Osteocyte (in vitro differentiated cells): Measurements from ENCODE around the gene GRID1. TPM values are rescaled to one million over a fixed set of nuclear protein-coding genes. Genes with fewer than 3 reads are reported as not detected.

Experiments
- DNase-seq: peaks from one replicate; pipeline ENCODE4 v3.0.0; 2021; ENCODE audit warnings: mixed read lengths; ENCODE audit not compliant: unreplicated experiment; ENCODE audit errors: extremely low spot score
- H3K27ac Mint-ChIP-seq: one replicate; pipeline ENCODE4 v1.8.0; 2021; ENCODE audit warnings: mild to moderate bottlenecking, mixed read lengths; ENCODE audit not compliant: unreplicated experiment
- H3K27me3 Mint-ChIP-seq: one replicate; pipeline ENCODE4 v1.8.0; 2021; ENCODE audit warnings: mixed read lengths; ENCODE audit not compliant: unreplicated experiment
- H3K36me3 Mint-ChIP-seq: one replicate; pipeline ENCODE4 v1.8.0; 2021; ENCODE audit warnings: mixed read lengths; ENCODE audit not compliant: unreplicated experiment
- H3K4me1 Mint-ChIP-seq: one replicate; pipeline ENCODE4 v1.8.0; 2021; ENCODE audit warnings: mixed read lengths; ENCODE audit not compliant: unreplicated experiment
- H3K4me3 Mint-ChIP-seq: one replicate; pipeline ENCODE4 v1.8.0; 2021; ENCODE audit warnings: mild to moderate bottlenecking, moderate library complexity, mixed read lengths; ENCODE audit not compliant: unreplicated experiment
- H3K9me3 Mint-ChIP-seq: one replicate; pipeline ENCODE4 v1.8.0; 2021; ENCODE audit warnings: mixed read lengths; ENCODE audit not compliant: unreplicated experiment
- CTCF ChIP-seq: fragments of 200-600 bp; sonication (generic); IDR thresholded peaks from 2 replicates; pipeline ENCODE4 v1.5.0; 2021; ENCODE audit warnings: antibody characterized with exemption, mild to moderate bottlenecking, moderate library complexity
- total RNA-seq: library from RNA; stranded (reverse); gene quantifications from 2 replicates; pipeline ENCODE4 v1.2.1, GENCODE V29; 2021

Gene GRID1
- total RNA-seq, 1 donor from 2014 or later = 0.11 TPM

- peaks cover 9% of the 10 kb centered on the region for H3K9me3 Mint-ChIP-seq
- TF ChIP-seq CTCF = no peak
- no peak overlapping the region for H3K27ac Mint-ChIP-seq
- no peaks in the 10 kb centered on the region for H3K4me1 Mint-ChIP-seq
- H3K27me3 Mint-ChIP-seq = no peaks in the 10 kb centered on the region
- no peaks in the 10 kb centered on the region for H3K36me3 Mint-ChIP-seq
- DNase-seq = peak; percentile 44
- H3K4me3 Mint-ChIP-seq = no peak overlapping the region
These were observed 745.8 kb downstream of the GRID1 start for GRCh38 chr10:85620807-85621206.

- no peaks in the 10 kb centered on the region for H3K27me3 Mint-ChIP-seq
- peaks cover 9% of the 10 kb centered on the region for H3K9me3 Mint-ChIP-seq
- no peak overlapping the region for H3K4me3 Mint-ChIP-seq
- no peak for TF ChIP-seq CTCF
- peak; percentile 60 for DNase-seq
- H3K36me3 Mint-ChIP-seq = no peaks in the 10 kb centered on the region
- no peaks in the 10 kb centered on the region for H3K4me1 Mint-ChIP-seq
- H3K27ac Mint-ChIP-seq = no peak overlapping the region
These were observed 746.8 kb downstream of the GRID1 start for GRCh38 chr10:85619832-85620231.

- no peaks in the 10 kb centered on the region for H3K36me3 Mint-ChIP-seq
- peaks cover 14% of the 10 kb centered on the region for H3K9me3 Mint-ChIP-seq
- no peaks in the 10 kb centered on the region for H3K4me1 Mint-ChIP-seq
- TF ChIP-seq CTCF = no peak
- peak; percentile 73 for DNase-seq
- H3K4me3 Mint-ChIP-seq = no peak overlapping the region
- H3K27me3 Mint-ChIP-seq = no peaks in the 10 kb centered on the region
- H3K27ac Mint-ChIP-seq = no peak overlapping the region
These were observed 747.8 kb downstream of the GRID1 start for GRCh38 chr10:85618841-85619240.

- DNase-seq = no peak
- Mint-ChIP-seq H3K27ac (no peak overlapping the region), H3K4me1 (no peaks in the 10 kb centered on the region), H3K4me3 (no peak overlapping the region), H3K27me3 (no peaks in the 10 kb centered on the region), H3K36me3 (no peaks in the 10 kb centered on the region), H3K9me3 (peaks cover 16% of the 10 kb centered on the region)
- TF ChIP-seq CTCF = no peak
These were observed 748.6 kb downstream of the GRID1 start for GRCh38 chr10:85617751-85618546.

GRCh38 chr10:85615556-85615955, 751.0 kb downstream of the GRID1 start:
- Mint-ChIP-seq H3K4me3 (no peak overlapping the region), H3K4me1 (no peaks in the 10 kb centered on the region), H3K36me3 (no peaks in the 10 kb centered on the region), H3K9me3 (peaks cover 16% of the 10 kb centered on the region), H3K27ac (no peak overlapping the region), H3K27me3 (no peaks in the 10 kb centered on the region)
- DNase-seq = peak; percentile 40
- no peak for TF ChIP-seq CTCF
